Motor neuron (in vitro differentiated cells): Measurements from ENCODE around the gene ITGA8. TPM values are rescaled to one million over a fixed set of nuclear protein-coding genes. Genes with fewer than 3 reads are reported as not detected.
A peak's percentile ranks its signal among the peaks of the same experiment; 100 is the strongest.
"Not testable (repeated sequence)": the region's sequence is repeated elsewhere in the genome, so short reads cannot be mapped to it uniquely, and the experiment has no call there.

Source experiments
- ATAC-seq, 8 experiments: fragments of 200-7000 bp; cut with Tn5 transposase; replicated peaks in 6 of 8; 2 replicates each; pipeline ENCODE4 v1.8.0; 2021; ENCODE audit warnings: mild to moderate bottlenecking in 8 of 8, moderate library complexity in 8 of 8
- H3K27ac ChIP-seq, 2 donors: fragments of 250-450 bp; sonication (Bioruptor Pico); 2 replicates each; pipeline ENCODE4 v1.9.0; 2021; ENCODE audit warnings: antibody characterized with exemption in 2 of 2, mild to moderate bottlenecking in 2 of 2, moderate library complexity in 1 of 2
- H3K4me1 ChIP-seq, 2 donors: fragments of 250-450 bp; sonication (Bioruptor Pico); replicated peaks in 1 of 2; 2 replicates each; pipeline ENCODE4 v1.6.1; 2021; ENCODE audit warnings: antibody characterized with exemption in 2 of 2, mild to moderate bottlenecking in 2 of 2, moderate library complexity in 1 of 2
- H3K4me3 ChIP-seq, 5 donors: fragments of 250-450 bp; sonication (Bioruptor Pico); 2 replicates each; pipeline ENCODE4 v1.9.0; 2021; ENCODE audit warnings: antibody characterized with exemption in 5 of 5, mild to moderate bottlenecking in 5 of 5, moderate library complexity in 4 of 5
- WGBS, 10 experiments: fragments of 450-650 bp; shearing (Covaris generic); methylation state at CpG; one replicate each; pipeline ENCODE4 v1.0.0; 2022; 5-methylcytosine and 5-hydroxymethylcytosine counted together
- in situ Hi-C, 9 experiments: fragments of 400-800 bp; cut with MboI; loops; one replicate each; pipeline ENCODE4 v1.15.0; 2021; ENCODE audit warnings: low sequenced_read_pairs in 9 of 9, low pct_unique_long_range_greater_than_20kb in 2 of 9; ENCODE audit not compliant: unreplicated experiment in 9 of 9
- total RNA-seq, 8 experiments: library from RNA; unstranded; fragments of 300-600 nt; gene quantifications; 2 replicates each; pipeline versions ENCODE4 v1.2.3 to v1.2.4, GENCODE V29; 2022

Gene ITGA8
- total RNA-seq, 8 experiments from 2014 or later = 0.33 to 19.0 (median 1.3) TPM

- no peak overlapping the region for H3K27ac ChIP-seq
- in situ Hi-C loops = no loop called here
- no peaks in the 10 kb centered on the region for H3K4me1 ChIP-seq
- WGBS, 10 experiments = 20 to 95% (median 89%) methylated on average over 1 to 3 of the region's 3 CpGs; no CpG with 5 or more reads in 4 of the 10 experiments
- ATAC-seq = peak in 3 of 8 experiments; percentile 68 to 93 (median 68)
- no peak overlapping the region for H3K4me3 ChIP-seq
Measured at GRCh38 chr10:15550950-15551349, 168.8 kb downstream of the ITGA8 start.

- ATAC-seq = no peak
- 60 to 95% (median 82%) methylated on average over 3 to 7 of the region's 8 CpGs; no CpG with 5 or more reads in 2 of the 10 experiments for WGBS, 10 experiments
- Histone ChIP-seq H3K4me1 (no peaks in the 10 kb centered on the region), H3K27ac (no peak overlapping the region), H3K4me3 (no peak overlapping the region)
- in situ Hi-C loops = no loop called here
Measured at GRCh38 chr10:15548331-15548730, 171.4 kb downstream of the ITGA8 start.

- Histone ChIP-seq H3K4me3 (no peak overlapping the region), H3K4me1 (no peaks in the 10 kb centered on the region), H3K27ac (no peak overlapping the region)
- in situ Hi-C loops = no loop called here
- no peak for ATAC-seq
- 61 to 97% (median 80%) methylated on average over 2 to 5 of the region's 5 CpGs for WGBS, 10 experiments
Measured at GRCh38 chr10:15546606-15547005, 173.1 kb downstream of the ITGA8 start.

- Histone ChIP-seq H3K4me1 (no peaks in the 10 kb centered on the region), H3K27ac (no peak overlapping the region), H3K4me3 (no peak overlapping the region)
- no peak for ATAC-seq
- WGBS, 10 experiments = 68 to 100% (median 86%) methylated on average over 1 to 4 of the region's 4 CpGs; no CpG with 5 or more reads in 2 of the 10 experiments
- in situ Hi-C loops = no loop called here
Measured at GRCh38 chr10:15545884-15546283, 173.8 kb downstream of the ITGA8 start.

GRCh38 chr10:15545266-15545665 is 174.5 kb downstream of the ITGA8 start:
- Histone ChIP-seq H3K4me3 (no peak overlapping the region), H3K27ac (no peak overlapping the region), H3K4me1 (no peaks in the 10 kb centered on the region)
- in situ Hi-C loops = no loop called here
- 78 to 100% (median 94%) methylated on average over 1 to 2 of the region's 2 CpGs; no CpG with 5 or more reads in 1 of the 10 experiments for WGBS, 10 experiments
- ATAC-seq = no peak

GRCh38 chr10:15543994-15544393 is 175.7 kb downstream of the ITGA8 start:
- in situ Hi-C loops = no loop called here
- Histone ChIP-seq H3K4me3 (no peak overlapping the region), H3K4me1 (no peaks in the 10 kb centered on the region), H3K27ac (no peak overlapping the region)
- no peak for ATAC-seq
- WGBS, 10 experiments = 86 to 100% (median 100%) methylated on average over 1 of the region's 1 CpG; no CpG with 5 or more reads in 5 of the 10 experiments

GRCh38 chr10:15542817-15543216 is 176.9 kb downstream of the ITGA8 start:
- Histone ChIP-seq H3K4me3 (no peak overlapping the region), H3K4me1 (no peaks in the 10 kb centered on the region), H3K27ac (no peak overlapping the region)
- in situ Hi-C loops = no loop called here
- 60 to 100% (median 86%) methylated on average over 1 to 3 of the region's 3 CpGs; no CpG with 5 or more reads in 2 of the 10 experiments for WGBS, 10 experiments
- ATAC-seq = no peak

- whole genome bisulfite sequencing, 10 experiments = 13 to 100% (median 92%) methylated on average over 1 of the region's 1 CpG; no CpG with 5 or more reads in 4 of the 10 experiments
- no peak for ATAC-seq
- Histone ChIP-seq H3K27ac (no peak overlapping the region), H3K4me1 (no peaks in the 10 kb centered on the region), H3K4me3 (no peak overlapping the region)
- in situ Hi-C loops = no loop called here
Measured at GRCh38 chr10:15541376-15541775, 178.3 kb downstream of the ITGA8 start.

- no peak overlapping the region for H3K4me3 ChIP-seq
- H3K27ac ChIP-seq = no peak overlapping the region
- peak in 4 of 8 experiments; percentile 14 to 70 (median 48) for ATAC-seq
- no peaks in the 10 kb centered on the region for H3K4me1 ChIP-seq
- in situ Hi-C loops = no loop called here
- WGBS, 10 experiments = 15 to 90% (median 80%) methylated on average over 1 to 2 of the region's 2 CpGs; no CpG with 5 or more reads in 5 of the 10 experiments
Measured at GRCh38 chr10:15540727-15541126, 179.0 kb downstream of the ITGA8 start.

GRCh38 chr10:15539262-15539661 is 180.5 kb downstream of the ITGA8 start:
- in situ Hi-C loops = no loop called here
- ATAC-seq = no peak
- H3K4me3 ChIP-seq = no peak overlapping the region

GRCh38 chr10:15534928-15535538 is 184.7 kb downstream of the ITGA8 start:
- ATAC-seq, in situ Hi-C loops, H3K27ac ChIP-seq, H3K4me1 ChIP-seq, H3K4me3 ChIP-seq: not testable (repeated sequence)
- 40 to 100% (median 96%) methylated on average over 1 to 5 of the region's 31 CpGs; no CpG with 5 or more reads in 6 of the 10 experiments for WGBS, 10 experiments

More at GRCh38 chr10:15539262-15539661, 180.5 kb downstream of the ITGA8 start:
- 13 to 100% (median 76%) methylated on average over 1 of the region's 1 CpG; no CpG with 5 or more reads in 4 of the 10 experiments for WGBS, 10 experiments
- Histone ChIP-seq H3K4me1 (no peaks in the 10 kb centered on the region), H3K27ac (no peak overlapping the region)

GRCh38 chr10:15531927-15532722 is 187.6 kb downstream of the ITGA8 start:
- in situ Hi-C loops = no loop called here
- 70 to 100% (median 85%) methylated on average over 1 to 6 of the region's 13 CpGs; no CpG with 5 or more reads in 2 of the 10 experiments for WGBS, 10 experiments
- no peaks in the 10 kb centered on the region for H3K4me1 ChIP-seq
- no peak overlapping the region for H3K27ac ChIP-seq
- no peak for ATAC-seq
- no peak overlapping the region for H3K4me3 ChIP-seq

- H3K27ac ChIP-seq = no peak overlapping the region
- 64 to 100% (median 89%) methylated on average over 1 to 4 of the region's 4 CpGs; no CpG with 5 or more reads in 1 of the 10 experiments for WGBS, 10 experiments
- ATAC-seq = no peak
- in situ Hi-C loops = no loop called here
- H3K4me3 ChIP-seq = no peak overlapping the region
- H3K4me1 ChIP-seq = no peaks in the 10 kb centered on the region
Measured at GRCh38 chr10:15528859-15529239, 190.9 kb downstream of the ITGA8 start.
